Measurements from ENCODE around the gene FHIT.

Gene FHIT

DNA sequence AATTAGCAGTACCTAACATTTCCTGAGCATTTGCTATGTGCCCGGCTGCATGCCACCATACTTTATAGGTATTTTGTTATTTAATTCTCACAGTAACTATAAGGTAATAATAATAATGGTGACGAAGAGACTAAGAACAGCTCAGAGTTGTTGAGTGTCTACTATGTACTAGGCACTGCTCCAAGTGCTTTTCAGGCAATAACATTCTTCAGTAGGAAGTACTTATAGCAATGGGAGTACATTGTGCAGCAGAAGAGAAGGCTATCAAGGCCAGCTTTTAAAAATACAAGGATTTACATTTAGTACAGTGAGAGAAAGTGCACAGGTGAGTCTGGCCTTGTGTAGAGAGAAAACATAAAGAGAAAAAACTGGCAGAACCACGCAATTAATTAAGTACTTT, 647.4 kb downstream of the FHIT start:
- DNase-seq: no peak

DNA sequence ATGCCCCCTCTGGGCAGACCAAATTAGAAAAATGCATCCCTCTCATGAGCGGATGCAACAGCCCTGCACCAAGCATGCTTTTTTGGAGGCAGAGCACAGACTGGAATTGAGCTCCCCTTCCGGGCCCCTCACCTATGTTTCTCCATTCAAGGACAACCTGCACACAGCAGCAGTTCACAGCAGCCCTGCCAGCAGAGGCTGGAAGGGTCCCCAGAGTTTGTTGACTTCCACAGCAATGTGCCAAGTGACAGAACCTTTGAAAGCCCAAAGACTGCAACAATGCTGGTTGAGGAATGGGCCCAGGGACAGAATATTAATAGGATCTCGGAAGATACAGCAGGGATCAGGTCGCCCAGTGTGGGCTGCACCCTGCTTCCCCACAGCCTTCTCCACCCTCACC, 650.4 kb downstream of the FHIT start:
- DNase-seq: no peak

DNA sequence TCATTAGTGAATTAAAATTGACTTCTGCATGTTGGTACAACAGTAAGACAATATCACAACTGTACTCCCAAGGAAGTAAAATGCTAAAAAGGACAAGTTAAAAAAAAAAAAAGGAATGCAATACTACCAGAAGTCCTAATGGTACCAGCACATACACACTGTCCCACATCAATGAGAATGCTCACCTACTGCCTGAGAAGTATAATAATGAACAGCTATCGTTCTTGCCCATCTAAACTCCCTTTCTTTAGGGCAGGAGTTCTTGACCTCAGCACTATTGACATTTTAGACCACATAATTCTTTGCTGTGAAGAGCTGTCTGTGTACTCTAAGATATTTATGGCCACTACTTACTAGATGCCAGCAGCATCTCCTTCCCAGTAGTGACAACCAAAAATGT, 651.7 kb downstream of the FHIT start:
- no peak for DNase-seq

- DNase-seq: no peak
Observed at GRCh38 chr3:60598671-60599070, 652.6 kb downstream of the FHIT start.

- DNase-seq: peak; percentile 6
Observed at GRCh38 chr3:60594025-60594424, 657.2 kb downstream of the FHIT start.

- DNase-seq: no peak
Observed at GRCh38 chr3:60591267-60591666, 660.0 kb downstream of the FHIT start.

GRCh38 chr3:60588806-60589205, 662.4 kb downstream of the FHIT start:
- DNase-seq: no peak

DNA sequence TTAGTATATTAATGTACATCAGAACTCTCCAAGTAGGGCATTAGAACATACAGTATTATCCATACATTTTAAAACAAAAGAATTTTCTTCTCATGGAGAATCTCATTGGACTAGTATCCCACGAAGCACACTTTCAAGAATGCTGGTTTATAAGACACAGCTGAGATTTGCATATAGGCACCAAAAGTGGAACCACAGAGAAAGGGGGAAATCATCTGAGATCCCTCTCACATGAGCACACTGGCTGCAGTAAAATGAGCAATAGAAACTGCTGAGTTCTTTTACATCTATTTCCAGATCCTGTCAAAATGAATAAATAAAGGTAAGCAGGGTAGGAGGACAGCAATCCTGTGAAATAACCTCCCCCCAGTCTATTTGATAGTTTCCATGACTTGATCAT, 665.3 kb downstream of the FHIT start:
- DNase-seq: no peak

DNA sequence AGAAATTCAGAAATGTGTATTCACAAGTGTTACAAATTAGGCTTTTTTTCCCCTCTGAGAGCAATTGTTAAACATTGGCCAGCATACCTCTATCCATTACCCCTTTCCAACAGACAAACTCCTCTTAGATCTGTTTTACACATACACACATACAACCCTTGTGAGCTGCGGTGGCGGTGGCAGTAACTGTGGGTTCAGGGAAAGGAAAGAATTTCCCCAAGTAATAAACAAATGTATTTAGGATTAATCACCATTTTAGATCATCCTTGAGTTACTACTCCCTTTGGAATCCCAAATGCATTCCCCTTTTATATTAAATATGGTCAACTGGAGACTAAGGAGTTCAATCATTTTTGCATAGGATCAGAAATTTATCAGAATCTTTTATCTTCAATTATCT, 667.0 kb downstream of the FHIT start:
- no peak for DNase-seq

- DNase-seq: no peak
Observed at GRCh38 chr3:60582288-60582687, 669.0 kb downstream of the FHIT start.

GRCh38 chr3:60580809-60581208, 670.4 kb downstream of the FHIT start:
- no peak for DNase-seq

DNA sequence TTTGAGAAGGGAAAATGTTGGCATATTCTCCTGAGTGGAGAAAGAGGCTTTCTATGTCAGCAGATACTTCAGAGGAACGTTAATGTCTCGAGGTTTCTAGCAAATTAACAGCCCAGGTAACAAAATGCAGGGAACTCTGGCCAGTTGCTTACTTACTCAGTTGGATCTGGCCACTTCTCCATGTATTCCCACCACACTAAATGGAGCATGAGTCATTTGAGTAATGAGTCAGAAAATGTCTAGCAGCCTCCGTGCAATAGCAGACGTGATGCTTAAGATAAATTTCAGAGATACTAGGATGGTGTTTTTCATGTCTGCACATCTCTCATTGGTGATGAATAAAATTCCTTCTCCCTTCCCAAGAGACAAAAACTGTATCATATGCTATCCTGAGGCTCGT, 671.5 kb downstream of the FHIT start:
- no peak for DNase-seq

DNA sequence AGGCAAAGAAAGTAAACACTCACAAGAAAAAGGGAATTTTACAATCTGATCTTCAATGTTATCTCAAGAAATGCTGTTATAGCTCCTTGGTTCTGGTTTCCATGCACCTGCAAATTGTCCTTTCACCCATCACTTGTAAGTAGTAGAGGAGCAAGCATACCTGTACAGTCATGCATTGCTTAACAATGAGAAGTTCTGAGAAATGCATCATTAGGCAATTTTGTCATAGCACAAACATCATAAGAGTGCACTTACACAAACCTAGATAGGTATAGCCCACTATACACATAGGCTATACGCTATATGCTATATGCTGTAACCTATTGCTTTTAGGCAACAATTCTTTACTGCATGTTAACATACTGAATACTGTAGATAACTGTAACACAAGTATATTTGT, 672.3 kb downstream of the FHIT start:
- no peak for DNase-seq

GRCh38 chr3:60577601-60578000, 673.7 kb downstream of the FHIT start:
- DNase-seq: no peak

DNA sequence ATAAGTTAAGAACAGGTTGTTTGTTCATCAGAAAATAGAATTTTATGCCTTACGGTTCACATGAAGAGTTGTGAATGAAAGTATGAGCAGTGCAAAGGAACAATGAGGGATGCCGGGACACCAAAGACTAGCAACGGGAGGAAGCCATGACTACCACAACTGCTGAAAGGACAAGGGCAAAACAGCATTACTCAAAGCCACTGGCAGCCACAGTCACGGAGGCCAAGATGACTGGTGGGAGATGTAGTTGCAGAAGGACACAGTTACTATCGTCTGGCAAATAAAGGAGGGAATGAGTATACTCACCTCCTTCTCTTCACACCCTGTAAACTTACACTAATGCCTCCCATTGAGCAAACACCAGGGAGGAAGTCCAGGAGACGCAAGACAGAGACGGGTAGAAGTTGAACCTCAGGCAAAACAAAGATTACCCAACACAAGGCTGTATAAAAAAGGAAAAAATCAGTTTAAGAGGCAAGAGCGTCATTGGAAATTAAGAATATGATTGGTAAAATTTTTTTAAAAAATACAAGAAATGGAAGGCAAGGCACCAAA, 675.5 kb downstream of the FHIT start:
- DNase-seq: no peak

- no peak for DNase-seq
Observed at GRCh38 chr3:60574046-60574769, 677.0 kb downstream of the FHIT start.

GRCh38 chr3:60573494-60573893, 677.8 kb downstream of the FHIT start:
- no peak for DNase-seq

GRCh38 chr3:60571511-60571910, 679.7 kb downstream of the FHIT start:
- no peak for DNase-seq

- no peak for DNase-seq
Observed at GRCh38 chr3:60557122-60557521, 694.1 kb downstream of the FHIT start.

DNA sequence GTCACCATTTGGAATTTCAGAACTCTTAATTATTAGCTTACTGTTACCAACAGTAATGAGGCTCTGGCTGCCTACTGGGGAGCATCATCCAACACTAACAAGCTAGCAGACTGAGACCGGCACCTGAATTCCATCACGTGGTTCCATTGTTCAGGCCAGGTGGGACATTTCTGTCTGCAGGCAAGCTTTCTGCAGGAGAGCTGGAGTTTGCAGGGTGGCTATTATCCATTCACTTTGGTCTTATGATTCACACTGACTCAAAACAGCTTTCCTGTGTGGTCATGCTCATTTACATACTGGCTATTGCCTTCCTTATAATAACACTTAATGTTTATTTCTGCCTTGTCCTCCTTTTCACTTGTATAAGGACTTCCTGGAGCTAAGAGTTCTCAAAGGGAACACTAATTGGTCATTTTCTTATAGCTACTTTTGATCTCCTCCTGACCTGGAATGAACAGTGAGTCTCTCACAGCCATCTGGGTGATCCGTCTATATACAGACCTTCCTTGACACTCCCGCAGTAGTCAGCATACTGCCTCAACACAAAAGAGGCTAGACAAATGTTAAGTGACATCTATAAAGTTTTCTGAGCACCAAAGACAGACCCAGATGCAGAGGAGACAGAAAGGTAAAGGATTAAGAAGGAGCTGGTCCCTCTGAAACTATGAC, 695.4 kb downstream of the FHIT start:
- no peak for DNase-seq

- no peak for DNase-seq
Observed at GRCh38 chr3:60553144-60553543, 698.1 kb downstream of the FHIT start.

DNA sequence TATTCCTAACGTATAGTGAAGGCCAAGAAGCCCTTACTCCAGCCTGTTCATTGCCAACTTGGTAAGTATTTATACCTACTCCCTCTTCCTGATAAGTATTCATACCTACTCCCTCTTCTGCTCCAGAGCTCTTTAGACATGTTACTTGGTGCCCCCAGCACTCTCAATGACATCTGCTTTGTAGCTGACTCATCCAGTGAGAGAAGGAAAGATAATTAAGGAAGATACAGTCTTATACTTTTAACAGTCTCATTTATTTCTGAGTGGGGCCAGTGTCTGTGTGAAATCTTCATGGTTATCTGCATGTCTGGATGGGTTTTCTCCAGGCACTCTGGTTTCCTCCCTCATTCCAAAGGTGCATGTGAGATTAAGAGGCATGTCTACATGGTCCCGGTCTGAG, 698.7 kb downstream of the FHIT start:
- DNase-seq: no peak

DNA sequence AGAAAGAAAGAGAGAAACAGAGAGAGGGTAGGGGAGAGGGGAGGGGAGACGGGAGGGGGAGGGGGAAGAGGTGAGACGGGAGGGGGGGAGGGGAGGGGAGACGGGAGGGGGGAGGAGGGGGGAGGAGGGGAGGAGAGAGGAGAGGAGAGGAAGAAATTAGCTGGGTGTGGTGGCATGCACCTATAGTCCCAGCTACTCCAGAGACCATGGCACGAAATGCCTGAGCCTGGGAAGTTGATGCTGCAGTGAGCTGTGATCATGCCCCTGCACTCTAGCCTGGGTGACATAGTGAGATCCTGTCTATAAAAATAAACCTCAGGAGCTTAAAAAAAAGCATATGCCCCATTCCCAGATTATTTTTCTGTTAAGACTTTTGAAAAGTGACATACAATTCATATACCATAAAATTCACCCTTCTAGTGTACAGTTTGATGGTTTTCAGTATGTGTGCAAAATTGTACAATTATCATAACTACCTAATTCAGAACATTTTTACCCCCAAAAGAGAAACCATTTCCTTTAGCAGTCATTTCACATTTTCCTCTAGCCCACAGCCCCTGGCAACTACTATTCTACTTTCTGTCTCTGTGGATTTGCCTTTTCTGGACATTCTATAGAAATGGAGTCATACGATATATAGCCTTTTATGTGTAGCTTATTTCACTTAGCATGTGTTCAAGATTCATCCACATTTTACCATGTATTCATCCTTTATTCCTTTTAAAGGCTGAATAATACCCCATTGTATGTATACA, 699.6 kb downstream of the FHIT start:
- no peak for DNase-seq

DNA sequence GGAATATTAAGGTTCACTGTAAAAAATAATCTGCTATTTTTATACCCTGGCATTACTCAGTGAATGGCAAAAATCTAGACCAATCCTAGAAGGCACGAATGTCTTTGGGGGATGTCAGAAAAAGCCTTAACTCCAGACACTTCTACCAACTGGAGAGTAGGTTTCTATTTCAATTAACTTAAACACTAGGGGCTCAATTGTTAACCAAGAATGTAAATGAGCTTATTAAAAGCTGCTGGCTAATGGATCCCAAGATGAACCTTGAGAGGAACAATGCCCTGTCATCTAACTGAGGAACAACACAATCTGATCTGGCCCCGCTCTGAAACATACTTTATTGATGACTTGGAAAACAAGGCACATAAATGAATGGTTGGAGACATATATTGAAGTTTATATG, 701.4 kb downstream of the FHIT start:
- DNase-seq: no peak
